GM21367 (cell line): ENCODE results near the gene ANAPC5.

Experiments
- ATAC-seq: cut with Tn5 transposase; IDR thresholded peaks from one replicate; pipeline ENCODE4 v1.9.1; 2021; ENCODE audit not compliant: unreplicated experiment

Gene ANAPC5

DNA sequence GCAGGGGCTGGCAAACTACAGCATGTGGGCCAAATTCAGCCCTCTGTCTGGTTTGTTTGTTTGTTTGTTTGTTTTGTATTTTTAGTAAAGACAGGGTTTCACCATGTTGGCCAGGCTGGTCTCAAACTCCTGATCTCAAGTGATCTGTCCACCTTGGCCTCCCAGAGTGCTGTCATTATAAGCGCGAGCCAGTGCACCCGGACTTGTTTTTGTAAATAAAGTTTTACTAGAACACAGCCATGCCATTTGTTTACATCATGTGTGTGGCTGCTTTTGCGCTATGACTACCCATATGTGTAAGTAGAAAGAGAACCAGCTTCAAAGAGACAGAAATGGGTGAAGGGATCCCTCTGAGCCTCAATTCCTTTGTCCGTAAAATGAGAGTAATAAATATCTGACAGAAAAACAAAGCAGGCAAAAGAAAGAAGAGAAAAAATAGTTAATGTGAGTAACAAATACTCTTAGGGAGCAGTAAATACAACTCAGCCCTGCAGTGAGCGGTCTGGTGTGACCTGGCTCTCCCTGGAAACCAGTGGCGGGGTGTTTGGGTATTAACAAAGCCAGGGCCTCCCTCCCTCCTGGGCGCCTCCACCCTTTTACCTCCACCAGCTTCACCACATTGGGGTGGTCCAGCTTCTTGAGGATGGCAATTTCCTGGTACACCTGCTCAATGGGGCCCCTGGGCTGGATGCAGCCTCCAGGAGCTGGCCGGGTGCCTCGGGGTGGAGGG, 88.8 kb downstream of the ANAPC5 start:
- ATAC-seq = no peak

DNA sequence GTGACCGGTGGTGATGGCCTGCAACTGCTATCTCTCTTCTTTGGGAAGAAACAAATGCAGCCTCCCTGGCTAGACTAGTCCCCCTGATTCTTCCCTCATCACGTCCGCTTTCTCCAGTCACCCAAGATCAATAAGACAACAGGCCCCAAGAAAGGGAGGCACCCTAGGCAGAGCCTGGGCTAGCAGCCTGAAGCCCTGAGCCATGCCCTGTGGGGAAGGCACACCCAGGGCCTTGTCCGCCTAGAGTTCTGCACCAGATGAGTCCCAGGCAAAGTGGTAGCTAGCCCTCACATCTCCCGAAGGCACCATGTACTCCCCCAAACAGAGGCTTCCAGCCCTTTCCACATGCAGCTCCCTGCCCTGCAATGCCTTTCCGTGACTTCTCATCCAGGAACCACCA, 90.8 kb downstream of the ANAPC5 start:
- ATAC-seq = no peak

GRCh38 chr12:121260091-121260490, 92.1 kb downstream of the ANAPC5 start:
- no peak for ATAC-seq

DNA sequence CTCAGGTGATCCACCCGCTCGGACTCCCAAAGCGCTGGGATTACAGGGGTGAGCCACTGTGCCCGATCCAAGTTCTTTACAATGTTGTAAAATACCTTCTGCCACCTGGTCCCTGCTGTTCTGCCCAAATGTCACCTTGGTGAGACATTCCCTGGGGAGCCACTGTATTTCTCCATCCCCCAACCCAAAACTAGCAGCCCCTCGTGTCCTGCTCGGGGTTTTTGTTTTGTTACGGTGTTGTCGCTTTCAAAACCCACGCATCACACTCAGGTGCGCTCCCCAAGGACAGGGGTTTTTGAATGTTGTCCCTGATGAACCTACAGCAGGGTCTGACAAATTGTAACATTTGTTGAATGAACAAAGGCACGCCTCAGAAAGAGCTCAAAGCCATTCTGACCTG, 93.1 kb downstream of the ANAPC5 start:
- no peak for ATAC-seq
